ENCODE results near the gene NEURL3.
A peak's percentile ranks its signal among the peaks of the same experiment; 100 is the strongest.
"Not testable (repeated sequence)": the region's sequence is repeated elsewhere in the genome, so short reads cannot be mapped to it uniquely, and the experiment has no call there.

NEURL3 gene

DNA sequence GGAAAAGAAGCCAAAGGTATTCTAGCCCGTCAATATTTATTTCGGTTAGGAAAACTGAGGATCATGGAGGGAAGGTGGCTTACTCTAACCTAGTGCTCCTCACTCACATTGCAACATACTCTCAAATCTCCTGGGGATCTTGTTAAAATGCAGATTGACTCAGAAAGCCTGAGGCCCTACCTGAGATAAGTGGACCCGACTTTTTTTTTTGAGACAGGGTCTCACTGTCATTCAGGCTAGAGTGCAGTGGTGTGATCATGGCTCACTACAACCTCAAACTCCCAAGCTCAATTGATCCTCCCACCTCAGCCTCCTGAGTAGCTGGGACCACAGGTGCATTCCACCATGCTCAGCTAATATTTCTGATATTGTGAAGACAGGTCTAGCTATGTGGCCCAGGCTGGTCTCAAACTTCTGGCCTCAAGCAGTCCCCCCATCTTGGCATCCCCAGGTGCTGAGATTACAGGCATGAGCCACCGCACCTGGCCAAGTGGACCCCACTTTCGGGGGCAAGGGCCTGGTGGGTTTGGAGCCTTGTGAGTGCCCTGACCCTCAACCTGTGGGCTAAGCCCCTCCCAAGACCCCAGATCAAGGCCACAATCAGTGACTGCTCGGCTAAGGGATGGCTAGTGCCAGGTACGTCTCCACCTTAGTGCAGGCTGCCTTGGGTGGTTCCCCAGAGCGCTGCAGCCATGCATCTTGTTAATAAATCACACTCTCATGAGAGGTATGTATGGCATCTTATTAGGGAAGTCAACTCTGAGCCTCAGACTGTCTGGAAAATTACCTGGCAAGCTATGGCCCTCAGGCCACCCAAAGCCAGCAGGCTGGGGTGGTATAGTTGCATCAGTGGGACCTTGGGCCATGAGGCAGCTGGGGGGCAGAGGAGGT, 1.1 kb upstream of the NEURL3 start:
- DNase-seq = no peak

DNA sequence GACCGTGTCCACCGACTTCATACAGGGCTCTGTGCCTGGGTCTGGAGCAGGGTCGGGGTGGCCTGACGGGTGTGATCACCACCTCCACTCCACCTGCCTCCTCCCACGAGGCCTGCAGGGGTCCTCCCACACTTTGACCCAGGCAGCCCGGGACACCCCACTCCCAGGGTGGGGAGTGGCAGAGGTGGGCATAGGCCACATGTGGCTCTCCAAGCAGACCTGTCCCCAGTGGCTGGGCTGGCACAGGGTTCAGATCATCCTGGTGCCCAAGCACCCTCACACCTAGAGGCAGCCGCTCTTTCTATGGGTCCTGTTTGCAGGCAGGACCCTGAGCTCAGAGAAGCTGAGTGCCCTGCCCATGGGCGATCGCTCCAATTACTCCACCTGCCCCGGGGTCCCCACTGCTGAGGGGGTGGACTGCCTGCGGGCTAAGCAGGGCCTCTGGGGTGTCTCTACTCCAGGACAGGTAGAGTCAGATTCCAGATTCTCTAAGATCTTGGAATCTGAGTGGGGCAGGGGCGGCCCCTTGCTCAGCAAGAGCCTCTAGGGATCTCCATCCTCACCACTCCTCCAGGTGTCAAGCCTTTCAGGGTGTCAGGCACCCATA, 1.4 kb downstream of the NEURL3 start:
- no peak for DNase-seq

DNA sequence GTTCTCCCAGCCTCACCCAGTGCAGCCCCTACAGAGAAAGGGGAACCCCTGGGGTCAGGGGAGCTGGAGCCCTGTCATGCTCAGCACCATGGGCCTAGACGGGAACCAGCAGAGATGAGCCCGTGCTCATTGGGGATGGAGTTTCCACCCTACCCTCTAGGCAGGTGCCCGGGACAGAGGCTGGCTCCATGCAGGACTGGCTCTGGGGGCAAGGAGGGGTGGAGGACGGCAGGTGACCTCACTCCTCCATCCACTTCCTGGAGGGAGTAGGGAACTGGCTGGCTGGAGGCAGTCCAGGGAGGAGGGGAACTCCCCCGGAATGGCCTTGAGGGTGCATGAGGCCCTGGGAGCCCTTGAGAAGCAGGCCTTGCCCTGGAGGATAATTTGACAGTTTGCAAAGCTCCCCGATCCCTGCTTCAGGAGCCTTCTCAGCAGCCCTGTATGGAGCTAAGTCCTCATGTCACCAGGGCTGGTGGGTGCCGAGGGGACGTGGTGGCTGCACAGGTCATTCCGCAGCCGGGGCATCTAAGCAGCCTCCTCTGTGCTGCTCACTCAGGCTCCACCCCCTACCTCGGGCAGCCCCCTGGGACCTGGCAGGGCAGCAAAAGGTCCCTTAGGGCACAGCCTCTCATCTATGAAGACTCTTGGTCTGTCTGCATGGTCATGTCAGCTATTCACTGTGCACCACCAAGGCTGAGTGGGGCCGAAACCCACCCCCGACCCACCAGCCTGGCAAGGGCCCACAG, 2.1 kb downstream of the NEURL3 start:
- no peak for DNase-seq

DNA sequence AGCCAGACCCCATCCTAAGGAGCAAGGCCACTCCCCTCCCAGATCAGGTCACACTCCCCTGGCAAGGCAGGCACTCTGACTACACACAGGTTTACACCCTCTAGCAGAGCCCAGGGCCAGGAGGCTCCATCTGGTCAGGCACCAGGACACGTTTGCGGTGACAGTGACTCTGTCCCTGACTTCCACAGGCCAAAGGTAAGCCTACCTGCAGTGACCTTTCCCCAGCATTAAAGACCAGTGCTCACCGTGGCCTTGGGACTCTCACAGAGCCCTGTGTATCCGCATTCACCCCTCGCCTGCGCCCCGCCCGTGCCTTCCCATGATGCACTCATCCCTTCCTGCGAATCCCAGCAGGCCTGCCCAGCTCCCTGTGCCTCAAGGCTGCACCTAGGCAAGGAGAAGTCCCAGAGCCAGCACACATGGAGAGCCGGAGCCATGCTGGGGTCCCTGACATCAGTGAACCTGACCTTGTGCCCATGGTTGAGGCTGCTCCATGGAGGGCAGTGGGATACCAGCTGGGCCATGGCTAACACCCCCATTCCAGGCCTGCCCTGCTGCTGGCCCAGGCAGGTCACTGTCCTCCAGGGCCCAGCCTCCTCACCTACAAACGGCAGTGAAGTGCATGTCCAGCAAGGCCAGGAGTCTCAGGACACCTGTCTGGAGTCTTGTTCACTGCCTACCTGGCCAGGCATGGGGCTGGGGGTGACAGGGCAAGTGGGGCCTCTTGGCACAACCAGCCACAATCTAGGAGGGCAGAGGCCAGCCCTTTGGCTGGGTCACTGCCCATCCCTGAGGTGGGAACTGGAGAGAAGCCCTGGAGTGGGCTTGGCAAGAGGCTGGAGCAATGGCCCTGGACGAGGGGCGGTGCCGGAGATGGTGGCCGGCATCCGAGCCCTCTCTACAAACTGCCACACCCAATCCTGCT, 3.0 kb downstream of the NEURL3 start:
- DNase-seq = no peak

- no peak for DNase-seq
Observed at GRCh38 chr2:96501471-96501874, 3.7 kb downstream of the NEURL3 start.

DNA sequence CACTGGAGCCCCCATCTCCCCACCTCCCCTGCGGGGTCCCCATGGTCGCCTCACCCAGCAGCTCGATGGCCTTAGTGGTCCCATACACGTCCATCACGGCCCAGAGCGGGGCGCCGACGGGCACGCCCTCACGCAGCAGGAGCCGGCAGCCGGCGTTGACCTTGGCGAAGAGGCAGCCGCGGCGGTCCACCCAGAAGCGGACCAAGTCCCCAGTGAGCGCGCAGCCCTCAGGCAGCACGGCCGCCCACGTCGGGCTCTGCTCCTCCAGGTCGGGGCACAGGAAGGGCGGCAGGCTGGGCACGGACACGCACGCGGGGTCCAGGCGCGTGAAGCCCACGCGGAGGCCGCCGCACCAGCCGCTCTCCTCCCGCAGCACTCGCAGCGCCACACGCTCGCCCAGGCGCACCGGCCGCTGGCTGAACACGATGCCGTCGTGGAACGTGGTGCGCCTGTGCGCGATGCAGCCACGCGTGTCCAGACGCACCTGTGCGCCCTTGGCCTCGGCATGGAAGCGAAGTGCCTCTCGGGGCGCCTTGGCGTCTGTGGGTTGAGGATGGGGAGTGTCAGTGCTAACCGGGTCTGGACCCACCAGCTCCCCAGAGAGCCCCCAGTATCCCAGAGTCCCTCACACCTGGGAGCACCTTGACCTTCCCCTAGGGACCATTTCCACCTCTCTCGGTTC, 4.6 kb downstream of the NEURL3 start:
- DNase-seq = no peak

- DNase-seq = no peak
Observed at GRCh38 chr2:96499061-96499960, 5.8 kb downstream of the NEURL3 start.

DNA sequence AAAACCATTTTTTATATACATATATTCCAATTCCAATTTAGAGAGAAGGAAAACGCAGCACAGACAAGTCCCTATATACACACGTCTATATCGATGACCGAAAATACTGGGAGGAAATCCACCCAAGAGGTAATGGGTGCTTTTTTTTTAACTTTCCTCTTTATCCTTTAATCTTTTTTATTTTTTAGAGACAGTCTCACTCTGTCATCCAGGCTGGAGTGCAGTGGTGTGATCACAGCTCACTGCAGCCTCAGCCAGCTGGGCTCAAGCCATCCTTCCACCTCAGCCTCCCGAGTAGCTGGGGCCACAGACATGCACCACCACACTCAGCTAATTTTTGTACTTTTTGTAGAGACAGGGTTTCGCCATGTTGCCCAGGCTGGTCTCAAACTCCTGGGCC, 6.5 kb downstream of the NEURL3 start:
- DNase-seq = not testable (repeated sequence)

GRCh38 chr2:96498021-96498431, 7.1 kb downstream of the NEURL3 start:
- DNase-seq = no peak

- DNase-seq = no peak
Observed at GRCh38 chr2:96495982-96496629, 9.1 kb downstream of the NEURL3 start.

- no peak for DNase-seq
Observed at GRCh38 chr2:96494188-96494587, 11.0 kb downstream of the NEURL3 start.

- no peak for DNase-seq
Observed at GRCh38 chr2:96493072-96493471, 12.1 kb downstream of the NEURL3 start.

DNA sequence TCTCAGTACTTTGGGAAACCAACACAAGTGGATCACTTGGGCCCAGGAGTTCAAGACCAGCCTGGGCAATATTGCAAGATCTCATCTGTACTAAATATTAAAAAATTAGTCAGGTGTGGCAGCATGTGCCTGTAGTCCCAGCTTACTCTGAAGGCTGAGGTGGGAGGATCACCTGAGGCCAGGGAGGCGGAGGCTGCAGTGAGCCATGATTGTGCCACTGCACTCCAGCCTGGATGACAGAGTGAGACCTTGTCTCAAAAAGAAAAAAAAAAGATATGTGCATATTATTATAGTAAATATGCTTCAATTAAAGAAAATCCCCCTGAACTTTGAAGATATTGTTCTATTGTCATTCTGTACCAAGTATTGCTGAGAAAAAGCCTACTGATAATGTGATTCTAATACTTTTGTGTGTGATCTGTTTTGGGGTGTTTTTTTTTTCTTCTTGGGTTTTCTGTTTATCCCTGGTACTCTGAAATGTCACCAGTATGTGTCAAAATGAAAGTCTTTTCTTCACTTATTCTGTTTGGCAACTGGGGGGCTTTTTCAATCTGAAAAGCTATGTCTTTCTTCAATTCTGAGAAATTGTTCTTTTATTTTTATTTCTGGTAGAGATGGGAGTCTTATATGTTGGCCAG, 13.2 kb downstream of the NEURL3 start:
- no peak for DNase-seq

DNA sequence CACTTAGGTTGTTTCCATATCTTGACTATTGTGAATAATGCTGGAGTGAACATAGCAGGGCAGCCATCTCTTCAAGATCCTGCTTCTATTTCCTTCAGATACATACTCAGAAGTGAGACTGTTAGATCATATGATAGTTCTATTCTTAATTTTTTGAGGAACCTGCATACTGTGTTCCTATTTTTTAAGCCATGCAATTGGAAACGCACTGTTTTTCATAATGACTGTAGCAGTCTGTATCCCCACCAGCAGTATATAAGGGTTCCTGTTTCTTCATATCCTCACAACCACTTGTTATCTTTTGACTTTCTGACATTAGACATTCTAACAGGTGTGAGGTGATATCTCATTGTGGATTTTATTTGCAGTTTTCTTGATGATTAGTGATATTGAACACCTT, 15.5 kb downstream of the NEURL3 start:
- DNase-seq = no peak

- DNase-seq = no peak
Observed at GRCh38 chr2:96489261-96489660, 15.9 kb downstream of the NEURL3 start.

DNA sequence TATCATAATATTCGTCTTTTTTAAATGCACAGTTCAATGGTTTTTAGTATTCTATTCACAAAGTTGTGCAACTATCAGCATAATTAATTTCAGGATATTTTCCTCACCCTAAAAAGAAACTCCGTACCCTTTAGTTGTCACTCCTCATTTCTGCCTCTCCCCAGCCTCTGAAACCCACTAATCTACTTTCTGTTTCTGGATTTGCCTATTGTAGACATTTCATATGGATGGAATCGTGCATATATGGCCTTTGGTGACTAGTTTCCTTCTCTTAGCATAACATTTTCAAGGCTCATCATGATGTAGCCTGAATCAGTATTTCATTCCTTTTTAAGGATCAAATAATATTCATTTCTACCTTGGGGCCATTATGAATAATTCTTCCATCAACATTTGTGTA, 18.5 kb downstream of the NEURL3 start:
- no peak for DNase-seq

GRCh38 chr2:96485751-96486651, 19.2 kb downstream of the NEURL3 start:
- DNase-seq = peak; percentile 58

DNA sequence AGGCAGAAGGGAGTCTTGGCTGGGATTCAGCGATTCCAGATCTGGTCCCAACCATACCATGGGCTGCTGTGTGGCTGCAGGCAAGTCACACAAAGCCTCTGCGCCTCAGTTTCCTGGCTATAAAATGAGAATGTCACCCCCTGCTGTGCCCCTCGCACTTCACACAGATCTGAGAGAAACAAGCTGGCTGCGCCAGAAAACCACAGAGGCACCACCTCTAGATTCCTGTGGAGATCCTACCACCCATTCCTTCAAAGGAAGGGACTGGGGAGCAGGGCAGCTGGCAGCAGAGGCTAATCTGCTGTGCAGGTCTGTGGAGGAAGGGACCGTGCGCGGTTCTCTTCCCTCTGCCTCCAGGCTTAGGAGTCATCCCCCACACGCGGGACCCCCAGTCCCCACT, 19.8 kb downstream of the NEURL3 start:
- DNase-seq = no peak

DNA sequence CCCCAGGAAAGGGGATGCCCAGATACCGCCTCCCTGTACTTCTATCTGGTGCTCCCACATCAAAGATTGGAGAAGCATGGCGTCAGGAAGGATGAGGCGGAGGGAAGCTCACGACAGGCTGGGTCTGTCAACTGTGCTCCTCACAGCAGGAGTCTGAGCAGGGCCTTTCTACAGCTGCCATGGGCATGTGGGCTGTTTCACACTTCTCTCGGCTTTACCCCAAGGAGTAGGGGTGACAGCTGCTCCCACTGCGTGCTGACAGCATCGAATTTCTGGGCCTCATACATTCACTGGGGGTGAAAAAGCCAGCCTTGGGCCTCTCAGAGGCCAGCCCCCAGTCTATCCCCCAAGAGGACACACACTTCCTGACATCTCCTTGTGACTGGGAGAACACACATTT, 21.1 kb downstream of the NEURL3 start:
- DNase-seq = no peak
